Neural cell (in vitro differentiated cells): ENCODE measurements around the gene SDF2.

Experiments used
- EZH2 ChIP-seq: fragments of 200-600, 300-800 bp; shearing (Covaris generic), sonication (generic); IDR thresholded peaks from 2 replicates; pipeline ENCODE4 v1.6.1; 2014; ENCODE audit warnings: antibody characterized with exemption, low read length, borderline replicate concordance, mild to moderate bottlenecking; ENCODE audit not compliant: insufficient read depth, poor library complexity, severe bottlenecking
- MXI1 ChIP-seq: fragments of 450-650 bp; conservative IDR thresholded peaks from 2 replicates; pipeline ENCODE4 v1.6.1; 2014; ENCODE audit warnings: antibody characterized with exemption, mild to moderate bottlenecking; ENCODE audit not compliant: poor library complexity, severe bottlenecking
- POLR2AphosphoS5 ChIP-seq: IDR thresholded peaks from 2 replicates; pipeline ENCODE4 v1.6.1; 2012
- TF ChIP-seq, protein P1 (sequence below): fragments of 450-650 bp; IDR thresholded peaks from 2 replicates; pipeline ENCODE4 v1.5.1; 2014; ENCODE audit warnings: antibody characterized with exemption, mild to moderate bottlenecking, moderate library complexity; ENCODE audit not compliant: poor library complexity, severe bottlenecking
- TF ChIP-seq, protein P2 (sequence below): IDR thresholded peaks from 2 replicates; pipeline ENCODE4 v1.6.1; 2012; ENCODE audit warnings: borderline replicate concordance

- TF ChIP-seq, protein P1, sequence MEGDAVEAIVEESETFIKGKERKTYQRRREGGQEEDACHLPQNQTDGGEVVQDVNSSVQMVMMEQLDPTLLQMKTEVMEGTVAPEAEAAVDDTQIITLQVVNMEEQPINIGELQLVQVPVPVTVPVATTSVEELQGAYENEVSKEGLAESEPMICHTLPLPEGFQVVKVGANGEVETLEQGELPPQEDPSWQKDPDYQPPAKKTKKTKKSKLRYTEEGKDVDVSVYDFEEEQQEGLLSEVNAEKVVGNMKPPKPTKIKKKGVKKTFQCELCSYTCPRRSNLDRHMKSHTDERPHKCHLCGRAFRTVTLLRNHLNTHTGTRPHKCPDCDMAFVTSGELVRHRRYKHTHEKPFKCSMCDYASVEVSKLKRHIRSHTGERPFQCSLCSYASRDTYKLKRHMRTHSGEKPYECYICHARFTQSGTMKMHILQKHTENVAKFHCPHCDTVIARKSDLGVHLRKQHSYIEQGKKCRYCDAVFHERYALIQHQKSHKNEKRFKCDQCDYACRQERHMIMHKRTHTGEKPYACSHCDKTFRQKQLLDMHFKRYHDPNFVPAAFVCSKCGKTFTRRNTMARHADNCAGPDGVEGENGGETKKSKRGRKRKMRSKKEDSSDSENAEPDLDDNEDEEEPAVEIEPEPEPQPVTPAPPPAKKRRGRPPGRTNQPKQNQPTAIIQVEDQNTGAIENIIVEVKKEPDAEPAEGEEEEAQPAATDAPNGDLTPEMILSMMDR: no peak
- no peak for TF ChIP-seq POLR2AphosphoS5
- no peak for TF ChIP-seq EZH2
- TF ChIP-seq MXI1: no peak
- TF ChIP-seq, protein P2, sequence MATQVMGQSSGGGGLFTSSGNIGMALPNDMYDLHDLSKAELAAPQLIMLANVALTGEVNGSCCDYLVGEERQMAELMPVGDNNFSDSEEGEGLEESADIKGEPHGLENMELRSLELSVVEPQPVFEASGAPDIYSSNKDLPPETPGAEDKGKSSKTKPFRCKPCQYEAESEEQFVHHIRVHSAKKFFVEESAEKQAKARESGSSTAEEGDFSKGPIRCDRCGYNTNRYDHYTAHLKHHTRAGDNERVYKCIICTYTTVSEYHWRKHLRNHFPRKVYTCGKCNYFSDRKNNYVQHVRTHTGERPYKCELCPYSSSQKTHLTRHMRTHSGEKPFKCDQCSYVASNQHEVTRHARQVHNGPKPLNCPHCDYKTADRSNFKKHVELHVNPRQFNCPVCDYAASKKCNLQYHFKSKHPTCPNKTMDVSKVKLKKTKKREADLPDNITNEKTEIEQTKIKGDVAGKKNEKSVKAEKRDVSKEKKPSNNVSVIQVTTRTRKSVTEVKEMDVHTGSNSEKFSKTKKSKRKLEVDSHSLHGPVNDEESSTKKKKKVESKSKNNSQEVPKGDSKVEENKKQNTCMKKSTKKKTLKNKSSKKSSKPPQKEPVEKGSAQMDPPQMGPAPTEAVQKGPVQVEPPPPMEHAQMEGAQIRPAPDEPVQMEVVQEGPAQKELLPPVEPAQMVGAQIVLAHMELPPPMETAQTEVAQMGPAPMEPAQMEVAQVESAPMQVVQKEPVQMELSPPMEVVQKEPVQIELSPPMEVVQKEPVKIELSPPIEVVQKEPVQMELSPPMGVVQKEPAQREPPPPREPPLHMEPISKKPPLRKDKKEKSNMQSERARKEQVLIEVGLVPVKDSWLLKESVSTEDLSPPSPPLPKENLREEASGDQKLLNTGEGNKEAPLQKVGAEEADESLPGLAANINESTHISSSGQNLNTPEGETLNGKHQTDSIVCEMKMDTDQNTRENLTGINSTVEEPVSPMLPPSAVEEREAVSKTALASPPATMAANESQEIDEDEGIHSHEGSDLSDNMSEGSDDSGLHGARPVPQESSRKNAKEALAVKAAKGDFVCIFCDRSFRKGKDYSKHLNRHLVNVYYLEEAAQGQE: no peak
Measured at GRCh38 chr17:28648698-28649097, 13.0 kb downstream of the SDF2 start.
